IPS DF 4.7 (cell line): ENCODE measurements around the gene TFB1M.
"Not testable (repeated sequence)": the region's sequence is repeated elsewhere in the genome, so short reads cannot be mapped to it uniquely, and the experiment has no call there.

ENCODE experiments used
- DNase-seq: peaks from one replicate; pipeline ENCODE4 v3.0.0-alpha.2; 2013; ENCODE audit warnings: low spot score; ENCODE audit errors: extremely low read depth

Gene TFB1M

DNA sequence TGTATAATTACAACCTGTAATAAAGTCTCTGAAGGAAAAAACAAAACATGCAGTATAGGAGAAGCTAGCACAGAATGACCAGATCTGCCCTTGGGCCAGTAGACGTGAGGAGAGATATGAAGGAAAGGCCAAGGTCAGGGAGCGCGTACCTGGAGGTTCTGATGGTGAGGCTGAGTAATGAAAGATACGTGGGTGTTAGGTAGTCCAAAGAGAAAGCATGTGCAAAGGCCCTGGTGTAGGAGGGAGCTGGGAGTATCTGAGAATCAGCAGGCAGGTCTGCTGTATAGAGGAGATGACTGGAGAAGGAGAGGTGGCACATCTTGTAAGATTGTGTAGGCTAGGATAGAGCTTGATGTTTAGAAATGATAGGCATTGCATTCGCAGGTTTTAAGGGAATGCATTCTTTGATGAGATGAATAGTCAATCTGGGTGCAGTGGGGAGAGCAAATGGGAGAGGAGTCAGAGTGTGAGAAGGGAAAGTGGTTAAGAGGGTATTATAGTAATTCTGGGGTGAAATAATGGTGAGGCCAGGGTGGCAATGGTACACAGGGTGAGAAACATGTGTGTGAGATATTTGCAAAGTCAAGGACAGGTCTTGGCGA, 15.9 kb upstream of the TFB1M start:
- DNase-seq = no peak

- no peak for DNase-seq
Measured at GRCh38 chr6:155329460-155330132, 15.3 kb upstream of the TFB1M start.

- no peak for DNase-seq
Measured at GRCh38 chr6:155328539-155329459, 14.5 kb upstream of the TFB1M start.

- no peak for DNase-seq
Measured at GRCh38 chr6:155328074-155328538, 13.8 kb upstream of the TFB1M start.

GRCh38 chr6:155327326-155328073, 13.2 kb upstream of the TFB1M start:
- DNase-seq = no peak

GRCh38 chr6:155325700-155326516, 11.6 kb upstream of the TFB1M start:
- DNase-seq = no peak

DNA sequence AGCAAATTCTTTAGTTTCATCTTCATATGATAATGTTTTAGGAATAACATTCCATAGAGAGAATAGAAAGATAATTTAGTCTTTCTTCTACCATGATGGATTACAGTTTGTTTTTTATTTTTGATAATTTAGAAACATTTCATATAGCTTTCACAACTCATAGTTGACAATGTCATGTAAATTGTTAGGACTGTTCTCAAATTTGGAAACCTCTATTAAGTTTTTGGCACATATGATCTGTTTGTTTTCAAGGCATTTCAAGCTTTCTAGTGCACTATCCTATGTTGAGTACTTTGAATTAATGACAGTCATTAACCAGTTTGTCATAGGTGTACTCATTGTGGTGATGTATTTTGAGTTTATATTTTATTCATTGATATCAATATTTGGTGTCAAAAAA, 10.7 kb upstream of the TFB1M start:
- no peak for DNase-seq

GRCh38 chr6:155324172-155324571, 9.9 kb upstream of the TFB1M start:
- no peak for DNase-seq

- no peak for DNase-seq
Measured at GRCh38 chr6:155319902-155320301, 5.6 kb upstream of the TFB1M start.

GRCh38 chr6:155317186-155317585, 2.9 kb upstream of the TFB1M start:
- DNase-seq = no peak

- no peak for DNase-seq
Measured at GRCh38 chr6:155316419-155316818, 2.1 kb upstream of the TFB1M start.

GRCh38 chr6:155315516-155315871, 1.2 kb upstream of the TFB1M start:
- DNase-seq = no peak

DNA sequence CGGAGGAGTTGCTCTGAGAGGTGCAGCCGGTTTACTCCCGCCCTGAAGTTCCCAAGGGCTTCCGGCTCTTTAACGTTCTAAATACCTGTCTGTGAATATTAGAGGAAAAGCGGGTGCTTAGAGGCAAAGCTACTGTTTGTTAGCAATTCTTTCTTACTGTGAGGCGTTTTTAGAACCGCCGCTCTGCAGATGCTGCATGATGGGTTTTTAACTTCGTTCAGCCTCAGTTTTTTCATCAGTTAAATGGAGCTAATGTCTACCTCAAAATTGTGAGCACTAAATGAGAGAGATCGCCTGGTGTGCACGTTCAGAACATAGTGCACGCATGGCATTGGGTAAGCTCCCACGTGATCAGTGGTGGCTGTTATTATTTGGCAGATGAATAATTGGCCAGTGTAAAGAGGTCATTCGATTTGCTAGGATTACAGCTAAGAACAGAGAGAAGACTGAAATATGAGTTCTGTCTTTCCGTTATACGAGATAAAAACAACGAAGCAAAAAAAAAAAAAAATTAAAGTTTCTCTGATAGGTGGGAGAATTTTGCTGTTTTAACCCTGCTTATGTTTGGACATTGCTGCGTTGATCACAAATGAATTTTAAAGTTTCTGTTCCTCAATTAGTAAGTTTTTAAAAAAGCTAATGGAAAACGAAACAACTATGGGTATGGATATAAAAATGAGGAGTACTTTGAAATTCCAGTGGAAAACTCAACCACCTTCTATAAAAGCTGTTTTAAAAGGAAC, 660 bp upstream of the TFB1M start:
- no peak for DNase-seq

DNA sequence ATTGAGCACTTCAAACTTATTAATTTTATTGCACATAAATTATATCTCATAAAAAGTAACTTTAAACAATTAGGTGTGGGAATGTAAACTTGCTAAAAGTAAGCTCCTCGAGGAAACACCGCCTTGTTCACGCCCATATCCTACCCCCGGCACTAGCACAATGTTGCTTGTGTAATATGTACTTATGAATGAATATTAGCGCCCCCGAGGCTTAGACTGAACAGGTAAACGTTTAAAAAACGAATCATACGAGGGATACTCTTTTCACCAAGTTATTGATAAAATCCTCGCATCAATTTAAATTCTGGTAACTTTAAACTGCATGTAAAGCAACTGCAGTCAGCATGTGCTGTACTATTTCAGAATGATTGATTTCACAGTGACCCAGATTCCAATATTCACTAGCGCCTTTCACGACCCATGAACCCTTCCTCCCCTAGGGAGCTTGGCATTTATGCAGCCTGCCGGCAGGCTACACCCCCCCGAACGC, 637 bp downstream of the TFB1M start:
- DNase-seq = no peak

- DNase-seq = not testable (repeated sequence)
Measured at GRCh38 chr6:155312950-155313349, 1.3 kb downstream of the TFB1M start.

- DNase-seq = no peak
Measured at GRCh38 chr6:155311583-155311982, 2.7 kb downstream of the TFB1M start.

GRCh38 chr6:155311086-155311485, 3.2 kb downstream of the TFB1M start:
- no peak for DNase-seq

DNA sequence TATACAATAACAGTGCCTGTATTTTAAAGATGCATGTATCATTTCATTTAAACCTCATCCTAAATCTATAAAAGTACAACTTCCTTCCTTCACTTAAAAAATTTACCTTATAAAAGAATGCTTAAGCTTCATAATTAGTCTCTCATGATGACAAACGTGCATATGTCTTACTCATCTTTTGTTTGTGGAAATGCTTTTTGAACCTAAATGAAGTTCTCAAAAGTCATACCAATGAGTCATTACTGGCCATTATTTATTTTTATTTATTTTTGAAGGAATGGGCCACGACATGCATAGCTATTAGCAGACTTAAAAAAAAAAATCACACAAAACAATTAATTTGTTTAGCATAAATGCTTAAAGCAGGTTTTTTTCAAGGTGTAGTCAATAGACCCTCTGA, 3.7 kb downstream of the TFB1M start:
- no peak for DNase-seq

DNA sequence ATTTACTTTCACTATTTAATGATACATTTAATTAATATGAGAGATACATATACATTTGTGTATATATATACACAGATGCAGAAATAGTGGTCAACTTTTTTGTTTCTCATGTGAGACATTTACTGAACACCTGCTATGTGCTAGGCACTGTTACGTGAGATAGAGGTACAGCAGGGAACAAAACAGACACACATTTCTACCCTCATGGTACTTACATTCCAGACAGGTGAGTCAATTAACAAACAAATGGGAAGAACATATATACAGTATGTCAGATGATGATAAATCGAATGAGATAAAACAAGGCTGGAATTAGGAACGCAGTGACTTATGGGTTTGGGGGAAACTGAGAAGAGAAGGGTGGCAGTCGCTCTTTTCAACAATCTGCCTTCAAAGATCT, 5.1 kb downstream of the TFB1M start:
- DNase-seq = no peak

DNA sequence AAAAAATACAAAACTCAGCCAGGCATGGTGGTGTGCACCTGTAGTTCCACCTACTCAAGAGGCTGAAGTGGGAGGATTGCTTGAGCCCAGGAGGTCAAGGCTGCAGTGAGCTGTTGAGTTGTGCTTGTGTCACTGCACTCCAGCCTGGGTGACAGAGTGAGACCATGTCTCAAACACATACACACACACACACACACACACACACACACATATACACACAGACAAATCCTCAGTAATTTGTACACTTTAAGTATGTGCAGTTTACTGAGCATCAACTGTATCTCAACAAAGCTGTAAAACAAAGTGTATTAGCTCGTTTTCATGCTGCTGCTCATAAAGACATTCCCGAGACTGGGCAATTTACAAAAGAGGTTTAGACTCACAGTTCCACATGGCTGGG, 7.3 kb downstream of the TFB1M start:
- DNase-seq = no peak
